Ishikawa (cell line): ENCODE data around the gene ISCA2.
A peak's percentile ranks its signal among the peaks of the same experiment; 100 is the strongest.

ENCODE experiments used
- CEBPB ChIP-seq: IDR thresholded peaks from 2 replicates; pipeline ENCODE4 v1.6.1; 2012
- CREB1 ChIP-seq: IDR thresholded peaks from 2 replicates; pipeline ENCODE4 v1.6.1; 2012; ENCODE audit warnings: low read depth
- EGR1 ChIP-seq: IDR thresholded peaks from 2 replicates; pipeline ENCODE4 v1.6.1; 2012
- EP300 ChIP-seq: IDR thresholded peaks from 2 replicates; pipeline ENCODE4 v1.6.1; 2012; ENCODE audit warnings: borderline replicate concordance
- FOXM1 ChIP-seq: IDR thresholded peaks from 2 replicates; pipeline ENCODE4 v1.6.1; 2012; ENCODE audit warnings: low read depth, borderline replicate concordance
- MAX ChIP-seq: IDR thresholded peaks from 2 replicates; pipeline ENCODE4 v1.6.1; 2012
- NFIC ChIP-seq: IDR thresholded peaks from 2 replicates; pipeline ENCODE4 v1.6.1; 2012
- RAD21 ChIP-seq: IDR thresholded peaks from 2 replicates; pipeline ENCODE4 v1.6.1; 2012; ENCODE audit warnings: low read depth
- TAF1 ChIP-seq: IDR thresholded peaks from 2 replicates; pipeline ENCODE4 v1.6.1; 2012; ENCODE audit warnings: low read depth, mild to moderate bottlenecking
- TCF12 ChIP-seq: IDR thresholded peaks from 2 replicates; pipeline ENCODE4 v1.6.1; 2012; ENCODE audit warnings: low read depth
- TEAD4 ChIP-seq: IDR thresholded peaks from 2 replicates; pipeline ENCODE4 v1.6.1; 2012
- YY1 ChIP-seq: IDR thresholded peaks from 2 replicates; pipeline ENCODE4 v1.6.1; 2012; ENCODE audit warnings: low read depth
- ZBTB7A ChIP-seq: IDR thresholded peaks from 2 replicates; pipeline ENCODE4 v1.6.1; 2012; ENCODE audit warnings: low read depth
- TF ChIP-seq, protein P1 (sequence below): IDR thresholded peaks from 2 replicates; pipeline ENCODE4 v1.6.1; 2012; ENCODE audit warnings: low read depth, mild to moderate bottlenecking
- TF ChIP-seq, protein P2 (sequence below): IDR thresholded peaks from 2 replicates; pipeline ENCODE4 v1.6.1; 2012

Gene ISCA2

DNA sequence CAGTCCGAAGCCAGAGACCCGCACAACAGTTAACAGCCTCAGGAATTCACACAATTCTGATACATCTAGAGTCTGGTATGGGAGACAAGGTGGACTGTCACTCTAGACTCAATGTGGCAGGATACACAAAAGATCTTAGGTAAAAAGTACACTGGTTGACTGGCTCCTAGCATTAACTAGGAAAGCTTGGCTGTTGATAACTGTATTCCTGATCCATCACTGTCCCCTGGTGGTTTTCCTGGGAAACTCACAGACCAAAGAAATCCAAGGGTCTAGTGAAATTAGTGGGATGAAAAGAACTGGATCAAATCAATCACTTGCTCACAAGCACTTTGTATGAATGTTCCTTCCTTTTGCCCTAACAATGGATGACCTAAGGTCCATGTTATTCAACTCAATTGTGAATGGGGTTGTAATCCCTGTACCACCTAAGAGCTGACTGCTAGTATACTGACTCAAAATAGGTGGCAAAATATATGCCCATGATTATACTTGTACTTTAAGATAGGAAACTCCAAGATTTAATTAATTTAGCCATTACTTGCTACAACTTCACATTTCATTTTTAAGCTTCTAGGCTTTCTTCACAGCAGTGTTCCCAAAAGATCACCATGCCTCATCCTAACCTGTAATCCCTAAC, 14.4 kb upstream of the ISCA2 start:
- TF ChIP-seq EGR1 (no peak), ZBTB7A (no peak), TCF12 (no peak), TEAD4 (no peak), RAD21 (peak; percentile 85)

GRCh38 chr14:74480046-74480445, 13.5 kb upstream of the ISCA2 start:
- TF ChIP-seq RAD21 (no peak), YY1 (no peak), EP300 (no peak), NFIC (no peak), CEBPB (no peak), MAX (no peak), CREB1 (no peak), TEAD4 (no peak), FOXM1 (no peak)
- TF ChIP-seq, protein P1, sequence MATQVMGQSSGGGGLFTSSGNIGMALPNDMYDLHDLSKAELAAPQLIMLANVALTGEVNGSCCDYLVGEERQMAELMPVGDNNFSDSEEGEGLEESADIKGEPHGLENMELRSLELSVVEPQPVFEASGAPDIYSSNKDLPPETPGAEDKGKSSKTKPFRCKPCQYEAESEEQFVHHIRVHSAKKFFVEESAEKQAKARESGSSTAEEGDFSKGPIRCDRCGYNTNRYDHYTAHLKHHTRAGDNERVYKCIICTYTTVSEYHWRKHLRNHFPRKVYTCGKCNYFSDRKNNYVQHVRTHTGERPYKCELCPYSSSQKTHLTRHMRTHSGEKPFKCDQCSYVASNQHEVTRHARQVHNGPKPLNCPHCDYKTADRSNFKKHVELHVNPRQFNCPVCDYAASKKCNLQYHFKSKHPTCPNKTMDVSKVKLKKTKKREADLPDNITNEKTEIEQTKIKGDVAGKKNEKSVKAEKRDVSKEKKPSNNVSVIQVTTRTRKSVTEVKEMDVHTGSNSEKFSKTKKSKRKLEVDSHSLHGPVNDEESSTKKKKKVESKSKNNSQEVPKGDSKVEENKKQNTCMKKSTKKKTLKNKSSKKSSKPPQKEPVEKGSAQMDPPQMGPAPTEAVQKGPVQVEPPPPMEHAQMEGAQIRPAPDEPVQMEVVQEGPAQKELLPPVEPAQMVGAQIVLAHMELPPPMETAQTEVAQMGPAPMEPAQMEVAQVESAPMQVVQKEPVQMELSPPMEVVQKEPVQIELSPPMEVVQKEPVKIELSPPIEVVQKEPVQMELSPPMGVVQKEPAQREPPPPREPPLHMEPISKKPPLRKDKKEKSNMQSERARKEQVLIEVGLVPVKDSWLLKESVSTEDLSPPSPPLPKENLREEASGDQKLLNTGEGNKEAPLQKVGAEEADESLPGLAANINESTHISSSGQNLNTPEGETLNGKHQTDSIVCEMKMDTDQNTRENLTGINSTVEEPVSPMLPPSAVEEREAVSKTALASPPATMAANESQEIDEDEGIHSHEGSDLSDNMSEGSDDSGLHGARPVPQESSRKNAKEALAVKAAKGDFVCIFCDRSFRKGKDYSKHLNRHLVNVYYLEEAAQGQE = no peak
- TF ChIP-seq, protein P2, sequence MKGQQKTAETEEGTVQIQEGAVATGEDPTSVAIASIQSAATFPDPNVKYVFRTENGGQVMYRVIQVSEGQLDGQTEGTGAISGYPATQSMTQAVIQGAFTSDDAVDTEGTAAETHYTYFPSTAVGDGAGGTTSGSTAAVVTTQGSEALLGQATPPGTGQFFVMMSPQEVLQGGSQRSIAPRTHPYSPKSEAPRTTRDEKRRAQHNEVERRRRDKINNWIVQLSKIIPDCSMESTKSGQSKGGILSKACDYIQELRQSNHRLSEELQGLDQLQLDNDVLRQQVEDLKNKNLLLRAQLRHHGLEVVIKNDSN = no peak

DNA sequence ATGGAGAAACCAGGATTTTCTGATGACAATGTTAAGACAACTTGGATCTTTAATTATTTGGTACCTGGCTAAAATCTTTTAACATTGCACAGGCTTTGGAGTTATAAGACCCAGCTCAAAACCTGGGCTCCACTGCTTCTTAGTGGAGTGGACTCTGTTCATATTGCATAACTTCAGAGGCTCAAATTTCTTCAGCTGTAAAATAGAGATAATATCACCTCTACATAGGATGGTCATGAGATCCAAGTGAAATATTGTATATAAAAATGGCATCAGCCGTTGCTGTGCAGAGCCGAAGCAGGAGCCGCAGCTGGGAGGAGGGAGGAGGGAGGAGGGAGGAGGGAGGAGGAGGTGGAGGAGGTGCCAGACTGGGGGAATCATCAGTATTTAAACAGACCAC, 11.0 kb upstream of the ISCA2 start:
- TF ChIP-seq, protein P1 = no peak
- TF ChIP-seq YY1 (no peak), ZBTB7A (no peak), TEAD4 (no peak), EGR1 (no peak), NFIC (no peak), CEBPB (no peak), TAF1 (no peak)
- TF ChIP-seq, protein P2 = no peak

DNA sequence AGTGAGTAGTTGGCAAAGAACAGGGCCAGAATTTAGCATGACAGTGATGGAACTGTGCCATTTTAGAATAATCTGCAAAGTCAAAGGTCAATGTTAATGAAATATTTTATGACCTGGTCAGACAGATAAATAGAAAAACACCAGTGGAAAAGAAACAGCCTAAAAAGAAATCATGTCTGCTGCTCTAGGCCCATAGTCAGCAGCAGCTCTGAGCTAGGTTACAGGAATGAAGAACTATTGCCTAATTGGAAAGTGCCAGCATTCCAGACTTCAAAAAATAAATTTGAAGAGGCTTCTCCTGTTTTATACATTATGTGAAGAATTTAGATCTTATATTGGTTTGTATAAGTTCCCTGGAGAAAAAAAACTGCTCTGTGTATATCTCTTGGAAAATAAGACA, 10.2 kb upstream of the ISCA2 start:
- TF ChIP-seq EP300 (no peak), FOXM1 (no peak), EGR1 (no peak), YY1 (no peak), MAX (no peak), NFIC (no peak), RAD21 (no peak), TAF1 (no peak), ZBTB7A (no peak), TCF12 (no peak), TEAD4 (no peak)
- TF ChIP-seq, protein P1 = no peak
- TF ChIP-seq, protein P2 = no peak
